Liver (tissue), 9 donors: ENCODE measurements around the gene FRYL. TPM values are rescaled to one million over a fixed set of nuclear protein-coding genes. Genes with fewer than 3 reads are reported as not detected.

Experiments
- DNase-seq: peaks from one replicate; pipeline ENCODE4 v3.0.0-alpha.2; 2017; ENCODE audit warnings: low spot score
- H3K27ac ChIP-seq, 2 donors: one replicate each; pipeline ENCODE4 v1.7.0; 2013; ENCODE audit warnings: inconsistent platforms in 2 of 2, low read length in 2 of 2, control low read depth in 1 of 2, low read depth in 1 of 2, mild to moderate bottlenecking in 1 of 2
- H3K27me3 ChIP-seq, 4 donors: one replicate each; pipeline versions ENCODE4 v1.6.1 to v1.7.0; 2013; ENCODE audit warnings: low read length in 3 of 4, inconsistent platforms in 1 of 4, mild to moderate bottlenecking in 1 of 4, moderate library complexity in 1 of 4; ENCODE audit not compliant: control insufficient read depth in 4 of 4, insufficient read depth in 4 of 4
- H3K36me3 ChIP-seq, 4 donors: one replicate each; pipeline versions ENCODE4 v1.6.1 to v1.7.0; 2013; ENCODE audit warnings: low read length in 3 of 4, mild to moderate bottlenecking in 3 of 4, low read depth in 1 of 4, moderate library complexity in 1 of 4; ENCODE audit not compliant: control insufficient read depth in 4 of 4, insufficient read depth in 3 of 4
- H3K4me1 ChIP-seq, 4 donors: one replicate each; pipeline versions ENCODE4 v1.6.1 to v1.7.0; 2013; ENCODE audit warnings: low read length in 3 of 4, mild to moderate bottlenecking in 3 of 4, moderate library complexity in 1 of 4; ENCODE audit not compliant: control insufficient read depth in 4 of 4, insufficient read depth in 4 of 4
- H3K4me3 ChIP-seq, 3 donors: one replicate each; pipeline versions ENCODE4 v1.6.1 to v1.7.0; 2013; ENCODE audit warnings: low read length in 3 of 3, control low read depth in 1 of 3, low read depth in 1 of 3, mild to moderate bottlenecking in 1 of 3
- H3K9ac ChIP-seq, 2 donors: one replicate each; pipeline ENCODE4 v1.7.0; 2013; ENCODE audit warnings: low read length in 2 of 2, mild to moderate bottlenecking in 2 of 2, moderate library complexity in 2 of 2, control low read depth in 1 of 2, low read depth in 1 of 2
- H3K9me3 ChIP-seq, 4 donors: one replicate each; pipeline versions ENCODE4 v1.6.1 to v1.7.0; 2013; ENCODE audit warnings: low read length in 3 of 4; ENCODE audit not compliant: control insufficient read depth in 4 of 4
- ATF3 ChIP-seq: IDR thresholded peaks from 2 replicates; pipeline ENCODE4 v1.6.1; 2016; ENCODE audit warnings: antibody characterized with exemption
- CTCF ChIP-seq: fragments of 150-350 bp; IDR thresholded peaks from 2 replicates; pipeline ENCODE4 v1.5.1; 2017; ENCODE audit warnings: improper control_type of control experiment, low read depth, low read length; ENCODE audit not compliant: missing input control
- EGR1 ChIP-seq, 2 donors: IDR thresholded peaks; 2 replicates each; pipeline ENCODE4 v1.6.1; 2016 to 2018; ENCODE audit warnings: antibody characterized with exemption in 2 of 2, low read depth in 2 of 2
- FOXA1 ChIP-seq: IDR thresholded peaks from 2 replicates; pipeline ENCODE4 v1.6.1; 2016; ENCODE audit warnings: antibody characterized with exemption
- FOXA2 ChIP-seq: IDR thresholded peaks from 2 replicates; pipeline ENCODE4 v1.6.1; 2016; ENCODE audit warnings: antibody characterized with exemption
- GABPA ChIP-seq, 2 donors: IDR thresholded peaks in 1 of 2; conservative IDR thresholded peaks in 1 of 2; 2 replicates each; pipeline ENCODE4 v1.6.1; 2016; ENCODE audit warnings: antibody characterized with exemption in 2 of 2, mild to moderate bottlenecking in 1 of 2, moderate library complexity in 1 of 2
- HNF4A ChIP-seq, 2 donors: conservative IDR thresholded peaks; 2 replicates each; pipeline ENCODE4 v1.6.1; 2016; ENCODE audit warnings: antibody characterized with exemption in 2 of 2, mild to moderate bottlenecking in 2 of 2
- HNF4G ChIP-seq: IDR thresholded peaks from 2 replicates; pipeline ENCODE4 v1.6.1; 2016; ENCODE audit warnings: antibody characterized with exemption
- JUND ChIP-seq, 2 donors: IDR thresholded peaks; 2 replicates each; pipeline ENCODE4 v1.6.1; 2016; ENCODE audit warnings: antibody characterized with exemption in 2 of 2
- MAX ChIP-seq: IDR thresholded peaks from 2 replicates; pipeline ENCODE4 v1.6.1; 2016; ENCODE audit warnings: antibody characterized with exemption
- NR2F2 ChIP-seq: IDR thresholded peaks from 2 replicates; pipeline ENCODE4 v1.6.1; 2016; ENCODE audit warnings: antibody characterized with exemption
- RAD21 ChIP-seq, 2 donors: IDR thresholded peaks; 2 replicates each; pipeline ENCODE4 v1.6.1; 2016; ENCODE audit warnings: antibody characterized with exemption in 2 of 2, mild to moderate bottlenecking in 2 of 2
- REST ChIP-seq: IDR thresholded peaks from 2 replicates; pipeline ENCODE4 v1.6.1; 2016; ENCODE audit warnings: antibody characterized with exemption, mild to moderate bottlenecking
- RXRA ChIP-seq, 2 donors: IDR thresholded peaks; 2 replicates each; pipeline ENCODE4 v1.6.1; 2017 to 2018; ENCODE audit warnings: antibody characterized with exemption in 2 of 2, mild to moderate bottlenecking in 1 of 2
- SP1 ChIP-seq: IDR thresholded peaks from 2 replicates; pipeline ENCODE4 v1.6.1; 2018; ENCODE audit warnings: antibody characterized with exemption, mild to moderate bottlenecking
- TAF1 ChIP-seq: conservative IDR thresholded peaks from 2 replicates; pipeline ENCODE4 v1.6.1; 2016; ENCODE audit warnings: antibody characterized with exemption, mild to moderate bottlenecking
- YY1 ChIP-seq: IDR thresholded peaks from 2 replicates; pipeline ENCODE4 v1.6.1; 2016; ENCODE audit warnings: antibody characterized with exemption, mild to moderate bottlenecking
- ZBTB33 ChIP-seq: IDR thresholded peaks from 2 replicates; pipeline ENCODE4 v1.6.1; 2016; ENCODE audit warnings: antibody characterized with exemption
- WGBS: extraction: QIAGEN DNeasy Blood & Tissue Kit; methylation state at CpG from one replicate; pipeline ENCODE4 v1.1.7; 2013; 5-methylcytosine and 5-hydroxymethylcytosine counted together
- polyA plus RNA-seq, 2 donors: library from polyadenylated mRNA; stranded (reverse) in 1 of 2; unstranded in 1 of 2; fragments of 200-250 nt in 1 of 2; fragments of >200 nt in 1 of 2; fragmentation: Nextera tagmentation in 1 of 2; extraction: Ambion mirVana in 1 of 2; gene quantifications; one replicate each; pipeline versions ENCODE4 v1.2.1 to v1.2.3, GENCODE V29; 2013 to 2015
- total RNA-seq, 2 donors: library from RNA; depleted of rRNA; stranded (reverse); fragments of >200 nt; gene quantifications; one replicate each; pipeline ENCODE4 v1.2.3, GENCODE V29; 2014
- donor health status: healthy.
- donor health status: healthy.
- donor health status: healthy.
- donor health status: healthy.
- donor health status: healthy.

FRYL gene
- total and polyA plus RNA-seq, 4 donors = 5.3 to 79.0 (median 27.2) TPM

GRCh38 chr4:48526406-48526805, 253.7 kb downstream of the FRYL start:
- peaks cover 3 to 61% (median 45%) of the 10 kb centered on the region in 4 donors for H3K36me3 ChIP-seq
- H3K4me1 ChIP-seq = no peaks in the 10 kb centered on the region
- H3K27me3 ChIP-seq = no peaks in the 10 kb centered on the region
- no peak overlapping the region for H3K27ac ChIP-seq
- no peaks in the 10 kb centered on the region for H3K9me3 ChIP-seq
- TF ChIP-seq ATF3 (no peak), NR2F2 (no peak), TAF1 (no peak), SP1 (no peak), MAX (no peak), FOXA2 (no peak), ZBTB33 (no peak), RXRA (IDR thresholded peaks at IDR 0.05) (no peak), HNF4G (no peak), FOXA1 (no peak), JUND (IDR thresholded peaks at IDR 0.05) (no peak), YY1 (no peak), CTCF (no peak), GABPA (IDR thresholded peaks at IDR 0.05 in 1 of 2, conservative IDR thresholded peaks at IDR 0.05 in 1 of 2) (no peak), RAD21 (IDR thresholded peaks at IDR 0.05) (no peak)
- no peak overlapping the region for H3K4me3 ChIP-seq
- 83% methylated on average over 1 of the region's 1 CpG for WGBS
- H3K9ac ChIP-seq = no peak overlapping the region
- no peak for DNase-seq

- Histone ChIP-seq H3K27ac (no peak overlapping the region), H3K9me3 (no peaks in the 10 kb centered on the region), H3K9ac (no peak overlapping the region), H3K36me3 (peaks cover 6 to 46% (median 40%) of the 10 kb centered on the region in 4 donors), H3K4me3 (no peak overlapping the region), H3K27me3 (no peaks in the 10 kb centered on the region), H3K4me1 (no peaks in the 10 kb centered on the region)
- 96% methylated on average over 3 of the region's 3 CpGs for WGBS
- DNase-seq = no peak
- TF ChIP-seq REST (no peak), NR2F2 (no peak), GABPA (IDR thresholded peaks at IDR 0.05 in 1 of 2, conservative IDR thresholded peaks at IDR 0.05 in 1 of 2) (no peak), TAF1 (no peak), HNF4G (no peak), JUND (IDR thresholded peaks at IDR 0.05) (no peak), YY1 (no peak), ZBTB33 (no peak), CTCF (no peak), FOXA2 (no peak), RXRA (IDR thresholded peaks at IDR 0.05) (no peak), ATF3 (no peak), FOXA1 (no peak), MAX (no peak), HNF4A (conservative IDR thresholded peaks at IDR 0.05) (no peak), SP1 (no peak), EGR1 (IDR thresholded peaks at IDR 0.05; ENCODE audit: low read depth in 2 of 2) (no peak), RAD21 (IDR thresholded peaks at IDR 0.05) (no peak)
These were observed 261.9 kb downstream of the FRYL start for GRCh38 chr4:48518143-48518542.
